ENCODE measurements around the gene NANOS2.
"Not testable (repeated sequence)": the region's sequence is repeated elsewhere in the genome, so short reads cannot be mapped to it uniquely, and the experiment has no call there.

The NANOS2 gene

GRCh38 chr19:45873219-45873772 lies 41.3 kb downstream of the NANOS2 start:
- no peak for DNase-seq

GRCh38 chr19:45872095-45872919 lies 42.3 kb downstream of the NANOS2 start:
- DNase-seq: no peak

GRCh38 chr19:45870798-45871197 lies 43.8 kb downstream of the NANOS2 start:
- DNase-seq: no peak

- not testable (repeated sequence) for DNase-seq
Measured at GRCh38 chr19:45867241-45867640, 47.3 kb downstream of the NANOS2 start.

GRCh38 chr19:45866400-45867176 lies 48.0 kb downstream of the NANOS2 start:
- no peak for DNase-seq

GRCh38 chr19:45865269-45865948 lies 49.2 kb downstream of the NANOS2 start:
- DNase-seq: no peak

- no peak for DNase-seq
Measured at GRCh38 chr19:45864629-45865082, 49.9 kb downstream of the NANOS2 start.

- no peak for DNase-seq
Measured at GRCh38 chr19:45863840-45864628, 50.5 kb downstream of the NANOS2 start, which contains the start of gene FOXA3. TSS of gene FOXA3 (plus strand) at chr19:45864326. CDS start at chr19:45864457, 131 bp downstream.

- DNase-seq: no peak
Measured at GRCh38 chr19:45863335-45863839, 51.2 kb downstream of the NANOS2 start.
